GM19438 (cell line): Measurements from ENCODE around the gene RUSC2.
"Not testable (repeated sequence)": the region's sequence is repeated elsewhere in the genome, so short reads cannot be mapped to it uniquely, and the experiment has no call there.

Experiments
- ATAC-seq: cut with Tn5 transposase; IDR thresholded peaks from one replicate; pipeline ENCODE4 v1.9.1; 2021; ENCODE audit warnings: low read depth; ENCODE audit not compliant: unreplicated experiment

RUSC2 gene

DNA sequence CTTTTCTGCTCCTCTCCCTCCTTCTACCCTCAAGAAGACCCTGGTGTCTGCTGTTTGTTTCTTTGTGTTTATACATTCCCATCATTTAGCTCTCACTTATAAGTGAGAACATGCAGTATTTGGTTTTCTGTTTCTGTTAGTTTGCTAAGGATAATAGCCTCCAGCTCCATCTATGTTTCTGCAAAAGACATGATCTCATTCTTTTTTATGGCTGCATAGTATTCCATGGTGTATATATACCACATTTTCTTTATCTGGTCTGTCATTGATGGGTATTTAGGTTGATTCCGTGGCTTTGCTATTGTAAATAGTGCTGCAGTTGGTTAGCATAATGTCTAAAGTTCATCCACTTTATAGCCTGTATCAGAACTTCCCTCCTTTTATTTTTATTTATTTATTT lies 3.2 kb downstream of the RUSC2 start:
- not testable (repeated sequence) for ATAC-seq

DNA sequence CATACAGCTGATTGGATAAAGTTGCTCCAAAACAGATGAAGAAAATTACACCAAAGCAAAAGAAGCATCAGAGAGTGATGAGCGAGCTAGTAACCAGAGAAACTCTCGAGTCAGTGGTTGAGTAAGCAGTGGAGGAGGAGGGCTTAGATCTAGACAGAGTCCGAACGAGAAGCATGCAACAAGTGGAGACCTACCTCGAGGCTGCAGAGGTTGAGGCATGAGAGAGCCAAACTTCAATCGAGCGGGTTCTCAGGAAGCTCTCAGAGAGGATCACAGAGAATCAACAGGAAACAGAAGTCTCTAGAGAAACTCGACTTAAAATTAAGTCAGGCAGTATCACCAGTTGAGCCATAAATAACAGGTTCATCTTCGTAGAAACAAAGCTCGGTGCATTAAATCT lies 6.1 kb downstream of the RUSC2 start:
- ATAC-seq = no peak

DNA sequence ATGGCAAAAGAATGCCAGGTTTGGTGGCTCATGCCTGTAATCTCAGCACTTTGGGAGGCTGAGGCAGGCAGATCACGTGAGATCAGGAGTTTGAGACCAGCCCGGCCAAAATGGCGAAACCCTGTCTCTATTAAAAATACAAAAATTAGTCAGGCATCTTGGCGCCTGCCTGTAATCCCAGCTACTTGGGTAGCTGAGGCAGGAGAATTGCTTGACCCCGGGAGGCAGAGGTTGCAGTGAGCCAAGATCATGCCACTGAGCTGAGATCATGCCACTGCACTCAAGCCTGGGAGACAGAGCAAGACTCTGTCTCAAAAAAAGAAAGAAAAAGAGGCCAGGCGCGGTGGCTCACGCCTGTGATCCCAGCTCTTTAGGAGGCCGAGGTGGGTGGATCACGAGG lies 8.3 kb downstream of the RUSC2 start:
- not testable (repeated sequence) for ATAC-seq

DNA sequence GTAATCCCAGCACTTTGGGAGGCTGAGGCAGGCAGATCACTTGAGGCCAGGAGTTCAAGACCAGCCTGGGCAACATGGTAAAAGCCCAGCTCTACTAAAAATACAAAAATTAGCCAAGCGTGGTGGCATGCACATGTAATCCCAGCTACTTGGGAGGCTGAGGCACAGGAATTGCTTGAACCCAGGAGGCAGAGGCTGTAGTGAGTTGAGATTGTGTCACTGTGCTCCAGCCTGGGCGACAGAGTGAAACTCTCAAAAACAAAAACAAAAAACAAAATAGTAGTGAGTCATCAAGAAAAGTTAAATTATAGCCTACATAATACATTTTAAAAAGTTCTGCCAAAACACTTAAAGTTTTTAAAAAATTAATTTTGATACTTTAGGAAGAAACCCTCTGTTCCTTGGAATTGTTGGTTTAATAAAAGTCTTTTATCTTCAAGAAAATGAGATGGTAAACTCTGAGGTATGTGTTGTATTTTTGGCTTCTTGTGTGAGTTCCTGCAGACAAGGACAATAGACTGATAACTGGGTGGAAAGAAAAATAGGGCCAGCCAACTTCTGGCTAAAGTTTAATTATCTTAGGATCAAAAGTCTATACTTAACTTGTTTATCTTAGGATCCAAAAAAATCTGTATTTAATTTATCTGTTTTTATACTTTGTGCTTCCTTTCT lies 9.3 kb downstream of the RUSC2 start:
- no peak for ATAC-seq

DNA sequence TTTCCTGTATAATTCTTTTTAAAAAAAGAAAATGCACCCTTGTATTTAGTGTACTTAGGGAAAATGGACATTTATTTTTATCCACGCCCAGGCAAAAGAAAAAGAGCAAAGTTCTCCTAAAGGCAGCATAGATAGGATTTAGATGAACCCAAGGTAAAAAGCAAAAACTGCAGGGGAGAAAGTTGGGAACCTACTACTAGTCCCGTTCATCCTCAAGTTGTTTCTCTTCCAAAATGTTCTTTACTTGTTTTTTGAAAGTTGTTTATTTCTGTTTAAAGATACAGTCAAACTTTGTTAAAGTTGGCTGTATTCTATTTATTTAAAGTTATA lies 9.8 kb downstream of the RUSC2 start:
- ATAC-seq = no peak

DNA sequence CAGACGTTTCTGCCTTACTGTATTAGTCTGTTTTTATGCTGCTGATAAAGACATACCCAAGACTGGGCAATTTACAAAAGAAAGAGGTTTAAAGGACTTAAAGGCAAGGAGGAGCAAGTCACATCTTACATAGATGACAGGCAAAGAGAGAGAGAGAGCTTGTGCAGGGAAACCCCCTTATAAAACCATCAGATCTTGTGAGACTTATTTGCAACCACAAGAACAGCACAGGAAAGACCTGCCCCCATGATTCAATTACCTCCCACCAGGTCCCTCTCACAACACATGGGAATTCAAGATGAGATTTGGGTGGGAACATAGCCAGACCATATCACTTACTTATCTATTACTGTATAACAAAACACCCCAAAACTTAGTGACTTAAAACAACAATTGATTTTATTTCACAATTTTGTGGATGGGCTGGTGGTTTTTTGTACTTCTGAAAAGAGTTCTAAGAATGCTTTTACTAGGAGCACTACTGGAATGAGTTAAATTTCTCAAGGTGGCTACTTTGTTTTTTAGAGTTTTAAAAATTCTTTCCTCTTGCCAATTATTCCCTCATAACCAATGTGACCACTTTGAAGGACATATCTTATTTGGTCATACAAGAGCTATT lies 10.3 kb downstream of the RUSC2 start:
- no peak for ATAC-seq

DNA sequence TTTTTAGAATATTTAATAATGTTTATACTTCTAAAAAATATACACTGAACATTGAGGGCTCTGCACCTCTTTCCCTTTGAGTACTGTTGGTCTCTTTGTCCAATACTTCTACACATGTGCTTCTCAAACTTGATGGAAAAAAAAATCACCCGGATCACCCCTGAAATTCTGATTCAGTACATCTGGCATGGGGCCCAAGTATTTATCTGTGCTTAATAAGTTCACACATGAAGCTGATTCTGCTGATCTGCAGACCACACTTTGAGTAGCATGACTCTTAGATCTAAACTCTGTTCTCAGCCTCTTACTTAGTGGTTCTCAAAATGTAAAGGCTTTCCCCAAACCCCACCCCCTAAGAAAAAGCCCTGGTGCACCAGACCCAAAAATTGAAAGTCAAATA lies 12.0 kb downstream of the RUSC2 start:
- no peak for ATAC-seq

DNA sequence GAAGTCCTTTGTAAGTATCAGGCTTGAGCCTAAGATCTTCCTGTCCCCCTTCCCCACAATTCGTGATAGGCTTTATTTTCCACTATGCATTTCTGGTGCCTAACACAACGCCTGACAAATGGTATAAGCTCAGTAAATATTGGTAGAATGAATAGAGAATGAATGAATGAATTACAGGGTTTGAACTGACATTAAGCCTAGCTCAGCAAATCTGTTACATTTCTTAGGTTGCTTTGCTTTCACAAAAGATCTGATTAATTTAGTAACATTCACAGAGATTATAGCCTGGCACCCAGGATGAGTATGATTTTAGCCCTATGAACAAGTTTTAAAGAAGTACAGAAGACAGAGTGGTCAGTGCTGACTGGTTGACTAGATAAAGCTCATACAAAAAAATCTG lies 16.4 kb downstream of the RUSC2 start:
- no peak for ATAC-seq

DNA sequence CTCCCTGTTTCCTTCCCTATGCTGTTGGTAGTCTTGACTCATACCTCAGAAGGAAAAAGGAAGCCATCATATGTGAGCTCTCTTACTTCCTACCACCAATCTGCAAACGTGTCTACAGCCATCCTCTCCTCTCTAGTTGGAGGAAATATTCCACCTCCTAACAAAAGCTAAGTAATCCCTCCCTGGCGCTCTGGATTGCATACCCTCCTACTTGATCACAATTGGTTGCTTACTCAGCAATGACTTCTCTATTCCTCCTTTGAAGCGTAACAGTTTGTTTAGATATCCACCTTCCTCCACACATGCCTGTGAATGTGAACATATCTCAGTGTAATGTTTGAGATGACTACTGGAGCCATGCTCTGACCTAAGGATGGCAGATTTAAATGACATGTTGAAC lies 18.2 kb downstream of the RUSC2 start:
- no peak for ATAC-seq

DNA sequence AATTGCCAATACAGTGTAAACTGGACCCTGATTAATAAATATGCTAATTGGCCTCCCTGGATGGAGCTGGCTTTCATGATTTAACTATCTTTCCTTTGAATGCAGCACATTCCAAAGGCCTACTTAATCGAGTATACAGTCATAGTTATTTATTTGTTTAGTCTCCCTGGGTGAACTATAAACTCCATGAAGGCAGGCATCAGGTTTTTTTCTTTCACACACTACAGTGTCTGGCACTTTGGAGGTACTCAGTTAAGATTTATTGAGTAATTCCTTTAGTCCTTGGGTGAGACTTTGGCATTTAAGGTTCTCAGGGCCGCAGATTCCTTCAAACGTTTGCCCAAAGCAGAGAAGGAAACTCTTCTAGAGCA lies 20.5 kb downstream of the RUSC2 start:
- no peak for ATAC-seq

DNA sequence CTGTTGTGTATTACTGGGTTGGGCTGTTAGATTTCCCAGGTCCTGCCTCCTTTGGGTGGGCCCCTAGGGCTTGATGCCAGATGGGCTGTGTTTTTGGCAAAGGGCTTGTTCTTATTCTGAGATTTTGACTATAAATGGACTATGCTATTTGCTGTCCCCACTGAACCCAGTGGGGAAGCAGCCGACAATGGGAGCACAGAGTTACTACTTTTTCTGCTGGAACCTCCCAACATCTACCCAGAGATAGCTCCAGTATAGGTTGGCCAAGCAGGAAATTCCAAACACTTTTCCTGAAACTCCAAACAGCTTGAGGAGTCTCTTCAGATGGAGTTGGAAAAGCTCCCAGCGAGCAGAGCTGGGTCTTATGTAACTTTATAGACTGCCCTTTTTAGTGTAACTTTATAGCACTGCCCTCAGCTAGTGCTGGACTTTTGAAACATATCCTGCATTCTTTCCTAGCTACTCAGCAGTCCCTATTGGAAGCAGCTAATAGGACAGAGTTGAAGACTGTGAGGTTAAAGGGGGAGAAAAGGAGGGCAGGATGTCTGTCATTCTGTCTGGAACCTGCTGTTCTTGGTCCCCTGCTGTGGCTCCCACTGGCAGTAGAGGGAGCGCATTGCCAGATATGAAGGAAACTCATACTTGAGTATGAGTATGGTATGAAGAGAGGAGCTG lies 21.0 kb downstream of the RUSC2 start:
- ATAC-seq = no peak

DNA sequence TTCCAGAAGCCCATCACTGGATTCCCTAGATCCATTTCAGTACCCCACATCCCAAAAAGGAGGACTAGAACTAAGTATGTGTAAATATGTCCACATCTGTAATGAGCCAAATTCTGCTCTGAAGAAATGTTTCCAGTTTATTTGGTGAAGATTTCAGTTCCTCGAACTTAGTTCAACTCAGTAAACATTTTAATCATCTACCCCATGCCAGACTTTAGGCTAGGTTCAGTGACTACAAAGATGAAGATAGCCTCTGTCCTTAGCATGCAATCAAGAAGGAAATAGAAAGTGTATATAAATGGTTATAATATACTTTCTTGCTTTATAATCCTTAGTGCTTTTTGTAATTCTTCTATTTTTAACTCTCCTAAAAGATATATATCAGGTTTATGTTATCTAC lies 21.5 kb downstream of the RUSC2 start:
- ATAC-seq = no peak

DNA sequence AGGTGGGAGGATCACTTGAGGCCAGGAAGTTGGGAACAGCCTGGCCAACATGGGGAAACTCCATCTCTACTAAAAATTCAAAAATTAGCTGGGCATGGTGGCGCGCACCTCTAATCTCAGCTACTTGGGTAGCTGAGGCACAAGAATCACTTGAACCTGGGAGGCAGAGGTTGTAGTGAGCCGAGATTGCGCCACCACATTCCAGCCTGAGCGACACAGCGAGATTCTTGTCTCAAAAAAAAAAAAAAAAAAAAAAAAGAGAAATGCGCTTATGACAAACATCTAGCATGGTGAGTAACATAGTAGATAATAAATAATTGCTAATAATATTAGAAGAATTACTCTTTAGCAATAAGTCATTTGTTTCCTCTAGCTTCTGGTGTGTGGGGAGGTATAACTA lies 25.9 kb downstream of the RUSC2 start:
- no peak for ATAC-seq

DNA sequence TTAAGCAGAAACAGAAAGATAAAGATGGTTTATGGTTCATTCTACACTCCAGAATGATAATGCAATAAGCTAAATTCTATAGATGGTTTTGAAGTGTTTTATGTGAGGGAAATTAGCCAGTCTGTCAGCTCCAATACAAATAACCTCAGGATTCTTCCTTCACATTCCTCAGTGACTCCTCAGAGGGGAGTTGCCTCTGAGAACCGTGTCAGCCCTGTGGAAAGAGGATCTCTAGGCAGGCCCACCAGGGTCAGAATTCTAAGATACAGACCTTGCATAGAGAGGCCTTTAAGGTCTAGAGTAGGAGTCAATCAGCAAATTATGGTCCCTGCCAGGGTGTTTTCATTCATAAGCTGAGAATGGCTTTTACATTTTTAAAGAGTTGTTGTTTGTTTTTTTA lies 26.6 kb downstream of the RUSC2 start:
- no peak for ATAC-seq

DNA sequence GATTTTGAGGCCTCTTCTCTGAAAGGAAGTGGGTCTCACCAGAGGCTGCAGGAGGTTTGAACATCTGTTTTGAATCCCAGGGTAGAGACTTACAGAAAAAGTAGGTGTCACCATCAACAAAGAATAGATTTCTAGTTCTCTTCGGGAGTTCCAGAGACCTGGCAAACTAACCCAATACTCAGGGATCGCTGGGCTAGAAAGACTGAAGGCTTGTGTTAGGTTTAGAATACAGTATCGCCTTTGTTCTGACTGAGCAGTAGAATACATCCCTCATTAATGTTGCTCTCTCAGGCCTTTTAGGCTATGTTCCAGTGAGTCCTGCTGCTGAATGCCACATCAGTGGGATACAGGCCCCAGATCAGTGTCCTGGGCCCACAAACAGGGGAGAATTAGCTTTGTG lies 27.2 kb downstream of the RUSC2 start:
- ATAC-seq = no peak

DNA sequence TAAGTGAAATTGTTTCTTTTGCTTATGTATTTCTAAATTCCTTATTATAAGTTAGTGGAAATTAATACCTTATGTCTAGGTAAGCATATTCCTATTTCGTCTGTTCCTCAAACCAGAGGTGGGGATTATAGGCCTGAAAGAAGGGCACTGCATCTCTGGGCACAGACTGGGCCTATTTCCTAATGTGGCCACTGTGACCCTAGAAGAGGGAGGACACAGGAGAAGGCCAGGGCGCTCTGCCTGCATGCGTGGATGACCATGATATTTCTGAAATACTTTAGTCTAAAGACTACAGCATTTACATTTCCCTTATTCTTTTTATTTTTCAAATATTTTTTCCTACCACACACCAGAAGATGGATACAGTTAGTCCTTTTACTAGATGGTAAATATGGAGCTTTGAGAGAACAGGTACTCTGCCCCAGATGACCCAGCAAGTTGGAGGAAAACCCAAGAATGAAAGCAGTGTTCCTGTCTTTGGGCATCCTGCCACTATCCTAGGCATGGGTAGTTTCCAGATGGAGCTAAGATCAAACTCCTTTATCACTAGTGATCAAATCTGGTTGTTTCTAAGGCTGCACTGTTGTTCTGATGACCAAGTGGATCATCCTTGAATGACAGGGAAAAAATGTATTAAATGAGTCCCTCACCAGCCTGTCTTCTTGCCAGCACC lies 27.8 kb downstream of the RUSC2 start:
- ATAC-seq = no peak

DNA sequence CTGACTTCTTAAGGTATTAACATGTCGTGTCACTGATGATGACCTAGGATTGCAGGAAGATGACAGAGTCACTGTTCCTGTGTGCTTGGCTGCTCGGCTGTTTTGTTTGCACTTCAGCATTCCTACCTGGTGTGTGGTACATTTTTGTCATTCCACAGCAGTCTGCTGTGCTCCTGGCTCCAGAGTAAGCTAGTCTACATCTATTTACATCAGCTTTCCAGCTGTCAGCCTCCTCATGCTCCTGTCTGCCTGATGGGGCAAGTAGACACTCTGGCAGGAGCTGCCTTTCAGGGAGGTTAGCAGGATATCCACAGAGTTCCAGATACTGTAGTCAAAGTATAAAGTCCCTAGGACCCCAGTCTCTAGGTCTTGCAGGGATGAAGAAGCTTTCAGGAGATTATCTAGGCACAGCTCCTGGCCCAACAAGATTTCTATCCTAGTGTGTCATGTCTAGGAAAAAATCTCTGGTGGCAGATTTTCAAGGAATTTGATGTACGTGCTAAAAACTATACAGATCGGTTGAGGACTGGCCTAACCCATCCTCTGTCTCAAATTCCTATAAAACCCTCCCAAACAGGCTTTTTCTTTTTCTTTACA lies 28.4 kb downstream of the RUSC2 start:
- ATAC-seq = no peak

DNA sequence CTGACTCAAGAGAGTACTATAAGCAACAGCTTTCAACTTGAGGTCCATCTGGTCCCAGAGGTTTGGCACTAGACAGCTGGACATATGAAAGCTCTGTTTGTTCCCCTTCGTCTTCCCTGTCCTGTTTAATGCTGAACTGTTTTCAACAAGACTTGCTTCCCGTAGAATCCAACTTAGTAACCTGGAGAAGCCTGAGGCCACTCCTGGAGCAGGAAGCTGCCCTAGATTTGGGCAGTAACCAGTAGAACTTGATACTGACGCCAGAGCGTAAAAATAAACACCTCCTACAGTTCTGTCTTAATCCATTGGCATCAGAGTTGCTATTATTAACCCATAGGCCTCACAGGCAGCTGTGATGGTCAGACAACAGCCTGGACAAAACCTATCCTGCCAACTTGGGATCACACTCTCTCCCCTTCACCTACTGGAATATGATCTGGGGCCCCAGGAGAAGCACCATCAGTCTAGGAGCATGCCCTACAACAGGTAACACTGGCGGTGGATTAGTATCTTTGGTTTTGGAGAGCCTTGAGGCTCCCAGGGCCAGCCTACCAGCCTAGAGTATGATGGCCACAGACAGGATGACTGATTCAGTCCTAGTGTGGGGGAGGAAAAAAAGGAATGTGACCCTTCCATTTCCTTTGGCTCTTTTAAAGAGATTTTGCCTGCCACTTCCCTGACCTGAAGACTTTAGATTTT lies 29.2 kb downstream of the RUSC2 start:
- ATAC-seq = no peak

DNA sequence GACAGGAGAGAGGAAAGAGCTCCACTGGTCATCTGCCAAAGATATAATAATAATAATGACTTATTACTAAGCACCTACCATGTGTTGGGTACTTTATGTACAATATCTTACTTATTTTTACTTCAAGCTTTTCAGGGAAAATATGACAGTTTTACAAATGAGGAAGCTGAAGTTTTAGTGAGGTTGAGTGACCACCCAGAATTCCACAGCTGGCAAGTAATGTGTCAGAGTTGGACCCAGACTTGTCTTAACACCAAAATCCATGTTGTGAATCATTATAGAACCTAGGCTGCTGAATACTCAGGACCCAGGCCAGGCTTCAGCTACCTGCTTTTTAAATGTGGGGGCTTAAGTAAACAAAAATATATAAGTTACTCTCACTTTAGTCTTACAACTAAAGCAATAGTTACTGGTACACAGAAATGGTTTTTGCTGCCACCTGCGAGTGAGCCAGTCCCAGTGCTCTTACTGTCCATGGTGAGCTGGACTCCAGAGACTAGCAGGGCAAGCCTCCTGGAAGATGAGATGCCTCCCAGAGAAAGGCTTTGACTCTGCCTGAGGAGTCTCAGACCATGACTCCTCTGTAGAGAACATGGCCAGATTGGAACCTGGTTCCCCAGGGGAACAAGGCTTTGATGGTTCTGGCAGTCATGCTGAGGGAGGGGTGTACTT lies 29.9 kb downstream of the RUSC2 start:
- ATAC-seq = no peak

DNA sequence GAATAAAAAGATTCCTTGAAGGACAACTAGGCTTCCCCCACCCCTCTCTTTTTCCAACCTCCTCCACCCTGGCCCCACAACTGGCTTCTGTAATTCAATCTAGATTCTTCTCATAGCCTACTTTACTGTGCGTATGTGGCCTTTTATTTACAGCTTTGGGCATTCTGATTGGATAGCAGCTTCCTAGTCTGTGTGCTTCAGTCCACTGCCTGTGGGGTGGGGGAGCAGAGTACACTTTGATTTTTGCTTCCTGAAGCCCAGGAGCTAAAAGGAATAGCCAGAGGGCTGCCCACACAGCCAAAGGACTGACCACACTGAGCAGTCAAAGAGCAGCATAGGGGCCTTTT lies 30.4 kb downstream of the RUSC2 start:
- no peak for ATAC-seq
